PC-3 (cell line): ENCODE results near the gene LAMC2. TPM values are rescaled to one million over a fixed set of nuclear protein-coding genes. Genes with fewer than 3 reads are reported as not detected.

Source experiments
- ATAC-seq: fragments of 200-7000 bp; cut with Tn5 transposase; 2 replicates; pipeline ENCODE4 v1.9.1; 2020; ENCODE audit warnings: mild to moderate bottlenecking, moderate library complexity
- BruUV-seq: library from RNA; stranded (reverse); fragments of 400-500 nt; replicated peaks from 2 replicates; lab custom pipeline; 2021; lab: Mats Ljungman, UMichigan
- CTCF ChIA-PET: fragments of 300-600 bp; sonication (Branson Sonifier 250); formaldehyde crosslinking; loops from one replicate; lab custom pipeline; 2022; ENCODE audit warnings: antibody characterized with exemption; lab: Charles Lee
- POLR2A ChIA-PET: fragments of 300-600 bp; sonication (Branson Sonifier 250); formaldehyde crosslinking; loops from one replicate; lab custom pipeline; 2022; ENCODE audit warnings: antibody characterized with exemption; ENCODE audit not compliant: unreplicated experiment; lab: Charles Lee
- DNase-seq: peaks from one replicate; pipeline ENCODE4 v3.0.0-alpha.2; 2015
- H2AFZ ChIP-seq: fragments of 300-600 bp; sonication (generic); 2 replicates; pipeline ENCODE4 v1.6.0; 2016; ENCODE audit warnings: antibody characterized with exemption, low read length
- H3F3A ChIP-seq: fragments of 300-600 bp; sonication (generic); one replicate; pipeline ENCODE4 v1.6.0; 2017; ENCODE audit warnings: antibody characterized with exemption, low read length, control low read depth, mild to moderate bottlenecking; ENCODE audit not compliant: unreplicated experiment
- H3K27ac ChIP-seq: fragments of 300-600 bp; sonication (generic); 2 replicates; pipeline ENCODE4 v1.5.1; 2016; ENCODE audit warnings: mild to moderate bottlenecking, low read length
- H3K27me3 ChIP-seq: fragments of 300-600 bp; sonication (generic); 2 replicates; pipeline ENCODE4 v1.6.1; 2016; ENCODE audit warnings: low read length, mixed read lengths
- H3K36me3 ChIP-seq: fragments of 300-600 bp; sonication (generic); 2 replicates; pipeline ENCODE4 v1.6.1; 2016; ENCODE audit warnings: low read depth, mixed run types, low read length, mixed read lengths
- H3K4me1 ChIP-seq: fragments of 300-600 bp; sonication (generic); 2 replicates; pipeline ENCODE4 v1.5.1; 2016; ENCODE audit warnings: low read length; ENCODE audit not compliant: insufficient read depth
- H3K4me2 ChIP-seq: fragments of 300-600 bp; sonication (generic); 2 replicates; pipeline ENCODE4 v1.6.0; 2016; ENCODE audit warnings: low read length
- H3K4me3 ChIP-seq: fragments of 300-600 bp; sonication (generic); 2 replicates; pipeline ENCODE4 v1.5.1; 2016; ENCODE audit warnings: mild to moderate bottlenecking, low read length, mixed read lengths
- H3K79me2 ChIP-seq: fragments of 300-600 bp; sonication (generic); 2 replicates; pipeline ENCODE4 v1.6.1; 2017; ENCODE audit warnings: low read length, mixed read lengths
- H3K9ac ChIP-seq: fragments of 300-600 bp; sonication (generic); 2 replicates; pipeline ENCODE4 v1.6.0; 2016; ENCODE audit warnings: mild to moderate bottlenecking, low read length
- H3K9me2 ChIP-seq: fragments of 300-600 bp; sonication (generic); replicated peaks from 2 replicates; pipeline ENCODE4 v1.6.1; 2016; ENCODE audit warnings: mixed run types, low read length, mixed read lengths
- H3K9me3 ChIP-seq: fragments of 300-600 bp; sonication (generic); 2 replicates; pipeline ENCODE4 v1.6.1; 2016; ENCODE audit warnings: low read length, mixed read lengths
- H4K20me1 ChIP-seq: fragments of 300-600 bp; sonication (generic); 2 replicates; pipeline ENCODE4 v1.6.1; 2016; ENCODE audit warnings: low read length, mixed read lengths
- EZH2 ChIP-seq: fragments of 300-600 bp; sonication (generic); IDR thresholded peaks from one replicate; pipeline ENCODE4 v1.6.1; 2017; ENCODE audit warnings: antibody characterized with exemption, mild to moderate bottlenecking, low read length; ENCODE audit not compliant: unreplicated experiment
- EZH2phosphoT487 ChIP-seq: fragments of 300-600 bp; sonication (generic); IDR thresholded peaks from 2 replicates; pipeline ENCODE4 v1.6.1; 2018; ENCODE audit warnings: mild to moderate bottlenecking, antibody characterized with exemption, low read length, borderline replicate concordance
- intact Hi-C: fragments of 100-400 bp; cut with micrococcal nuclease; formaldehyde crosslinking; loops from 2 replicates; pipeline ENCODE4 v1.9.0; 2023
- total RNA-seq: library from RNA; depleted of rRNA; stranded (reverse); fragments of >200 nt; gene quantifications from 2 replicates; pipeline ENCODE4 v1.2.3, GENCODE V29; 2014
- TF ChIP-seq, protein P1 (sequence below): fragments of 300-600 bp; sonication (generic); conservative IDR thresholded peaks from 2 replicates; pipeline ENCODE4 v1.5.1; 2017; ENCODE audit warnings: antibody characterized with exemption, low read depth, mild to moderate bottlenecking, low read length

Gene LAMC2
- total RNA-seq, 1 experiment from 2014 or later, result 105 TPM

DNA sequence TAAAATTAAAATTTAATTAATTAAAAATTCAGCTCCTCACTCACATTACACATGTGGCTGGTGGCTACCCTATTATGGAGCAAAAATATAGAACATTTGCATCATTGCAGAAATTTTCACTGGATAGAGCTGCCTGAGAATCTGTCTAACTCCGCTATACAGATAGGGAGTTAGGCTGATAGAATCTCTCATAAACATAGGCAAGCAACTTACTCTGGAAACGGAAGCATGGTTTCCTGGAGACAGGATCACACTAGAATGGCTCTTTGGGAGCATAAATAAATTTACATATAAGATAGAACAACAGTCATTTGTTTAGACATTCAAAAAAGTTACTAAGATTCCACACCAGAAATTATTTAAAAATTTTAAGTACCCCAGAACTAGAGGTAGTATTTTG, 12.2 kb upstream of the LAMC2 start:
- CTCF ChIA-PET, result no interaction called here
- H3K36me3 ChIP-seq, result no peaks in the 10 kb centered on the region
- no peak overlapping the region for H2AFZ ChIP-seq
- no peak for DNase-seq
- no peak for ATAC-seq
- H3K4me2 ChIP-seq, result no peak overlapping the region
- H3K27ac ChIP-seq, result no peak overlapping the region
- POLR2A ChIA-PET, result interaction anchor here (0.6 kb wide), 1 partner anchor 36 kb away, joined by 5 read pairs; no protein-coding TSS in a partner anchor
- H3K9me2 ChIP-seq, result no peaks in the 10 kb centered on the region
- no peak for TF ChIP-seq EZH2
- no peak for TF ChIP-seq EZH2phosphoT487
- TF ChIP-seq, protein P1, sequence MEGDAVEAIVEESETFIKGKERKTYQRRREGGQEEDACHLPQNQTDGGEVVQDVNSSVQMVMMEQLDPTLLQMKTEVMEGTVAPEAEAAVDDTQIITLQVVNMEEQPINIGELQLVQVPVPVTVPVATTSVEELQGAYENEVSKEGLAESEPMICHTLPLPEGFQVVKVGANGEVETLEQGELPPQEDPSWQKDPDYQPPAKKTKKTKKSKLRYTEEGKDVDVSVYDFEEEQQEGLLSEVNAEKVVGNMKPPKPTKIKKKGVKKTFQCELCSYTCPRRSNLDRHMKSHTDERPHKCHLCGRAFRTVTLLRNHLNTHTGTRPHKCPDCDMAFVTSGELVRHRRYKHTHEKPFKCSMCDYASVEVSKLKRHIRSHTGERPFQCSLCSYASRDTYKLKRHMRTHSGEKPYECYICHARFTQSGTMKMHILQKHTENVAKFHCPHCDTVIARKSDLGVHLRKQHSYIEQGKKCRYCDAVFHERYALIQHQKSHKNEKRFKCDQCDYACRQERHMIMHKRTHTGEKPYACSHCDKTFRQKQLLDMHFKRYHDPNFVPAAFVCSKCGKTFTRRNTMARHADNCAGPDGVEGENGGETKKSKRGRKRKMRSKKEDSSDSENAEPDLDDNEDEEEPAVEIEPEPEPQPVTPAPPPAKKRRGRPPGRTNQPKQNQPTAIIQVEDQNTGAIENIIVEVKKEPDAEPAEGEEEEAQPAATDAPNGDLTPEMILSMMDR, result no peak
- H3K4me1 ChIP-seq, result peaks cover 5% of the 10 kb centered on the region; the same call in 1 of the 2 replicates
- no peaks in the 10 kb centered on the region for H3K27me3 ChIP-seq
- H3K9me3 ChIP-seq, result no peaks in the 10 kb centered on the region
- no peak overlapping the region for H3K9ac ChIP-seq
- no peak overlapping the region for H3K4me3 ChIP-seq
- no peaks in the 10 kb centered on the region for H3F3A ChIP-seq
- no peaks in the 10 kb centered on the region for H3K79me2 ChIP-seq
- intact Hi-C loops, result no loop called here
- BruUV-seq, result no TSS peak
- no peaks in the 10 kb centered on the region for H4K20me1 ChIP-seq

- 0 out of 2 replicates have a peak overlapping the region, but pooled peaks have one; percentile 22 for H2AFZ ChIP-seq
- POLR2A ChIA-PET, result no interaction called here
- intact Hi-C loops, result no loop called here
- no peaks in the 10 kb centered on the region for H3K9me2 ChIP-seq
- no peaks in the 10 kb centered on the region for H3F3A ChIP-seq
- CTCF ChIA-PET, result no interaction called here
- no peak overlapping the region for H3K9ac ChIP-seq
- H3K79me2 ChIP-seq, result no peaks in the 10 kb centered on the region
- BruUV-seq, result no TSS peak
- H3K4me3 ChIP-seq, result no peak overlapping the region
- H3K9me3 ChIP-seq, result no peaks in the 10 kb centered on the region
- DNase-seq, result no peak
- ATAC-seq, result peak; percentile 15; the same call in 1 of the 2 replicates
- no peak for TF ChIP-seq EZH2
- TF ChIP-seq, protein P1, result no peak
- no peak for TF ChIP-seq EZH2phosphoT487
- H3K27ac ChIP-seq, result no peak overlapping the region
- no peaks in the 10 kb centered on the region for H3K36me3 ChIP-seq
- peaks cover 12% of the 10 kb centered on the region for H3K4me1 ChIP-seq
- no peak overlapping the region for H3K4me2 ChIP-seq
- no peaks in the 10 kb centered on the region for H4K20me1 ChIP-seq
- H3K27me3 ChIP-seq, result no peaks in the 10 kb centered on the region
These were observed 10.4 kb upstream of the LAMC2 start for GRCh38 chr1:183175631-183176030.

DNA sequence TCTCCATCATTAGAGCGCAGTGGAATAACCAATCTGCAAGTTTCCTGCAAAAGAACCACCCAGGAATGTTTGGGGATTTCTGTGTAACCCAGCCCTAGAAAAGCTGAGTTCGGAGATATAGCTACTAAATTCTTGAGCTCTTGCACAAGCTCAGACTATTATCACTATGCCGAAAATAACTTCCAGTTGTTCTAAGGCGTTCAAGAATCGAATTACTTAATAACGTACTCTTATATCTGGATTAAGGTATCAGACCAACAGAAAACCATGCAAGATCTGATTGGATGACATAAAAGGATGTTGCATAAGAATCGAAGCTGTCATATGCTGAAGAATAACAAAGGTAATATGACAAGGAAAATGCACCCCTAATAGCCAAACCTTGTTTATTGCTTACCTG, 7.5 kb upstream of the LAMC2 start:
- CTCF ChIA-PET, result no interaction called here
- intact Hi-C loops, result no loop called here
- no peaks in the 10 kb centered on the region for H3K79me2 ChIP-seq

More for the DNA sequence above, 7.5 kb upstream of the LAMC2 start:
- no TSS peak for BruUV-seq
- Histone ChIP-seq H3K4me1 (peaks cover 20% of the 10 kb centered on the region), H3K9me2 (no peaks in the 10 kb centered on the region), H3K9ac (no peak overlapping the region), H3K27ac (no peak overlapping the region), H3K36me3 (no peaks in the 10 kb centered on the region), H3K27me3 (no peaks in the 10 kb centered on the region), H2AFZ (no peak overlapping the region), H4K20me1 (no peaks in the 10 kb centered on the region), H3K4me2 (no peak overlapping the region), H3F3A (no peaks in the 10 kb centered on the region), H3K9me3 (no peaks in the 10 kb centered on the region), H3K4me3 (no peak overlapping the region)
- POLR2A ChIA-PET, result interaction anchor here (0.6 kb wide), 1 partner anchor 421 kb away, joined by 4 read pairs; no protein-coding TSS in a partner anchor
- no peak for TF ChIP-seq EZH2phosphoT487
- no peak for TF ChIP-seq EZH2
- TF ChIP-seq, protein P1, result no peak
- ATAC-seq (no peak), DNase-seq (no peak)
